UCSD-AML1 (cell line): ENCODE results near the gene TTC28.

ENCODE experiments used
- DNase-seq: peaks from one replicate; lab custom pipeline; 2025; ENCODE audit not compliant: unreplicated experiment; lab: John Stamatoyannopoulos, UW

The TTC28 gene

DNA sequence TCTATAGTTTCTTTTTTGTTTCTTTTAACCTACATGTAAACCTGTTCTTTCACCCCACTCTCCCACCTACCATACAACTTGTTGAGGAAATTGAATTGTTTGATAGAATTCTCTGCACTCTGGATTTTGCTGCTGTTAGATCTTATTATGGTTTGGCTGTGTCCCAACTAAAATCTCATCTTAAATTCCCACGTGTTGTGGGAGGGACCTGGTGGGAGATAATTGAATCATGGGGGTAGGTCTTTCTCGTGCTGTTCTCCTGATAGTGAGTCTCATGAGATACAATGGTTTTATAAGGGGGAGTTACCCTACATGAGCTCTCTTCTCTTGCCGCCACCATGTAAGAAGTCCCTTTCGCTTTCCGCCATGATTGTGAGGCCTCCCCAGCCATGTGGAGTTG, 745.6 kb downstream of the TTC28 start:
- DNase-seq: no peak

DNA sequence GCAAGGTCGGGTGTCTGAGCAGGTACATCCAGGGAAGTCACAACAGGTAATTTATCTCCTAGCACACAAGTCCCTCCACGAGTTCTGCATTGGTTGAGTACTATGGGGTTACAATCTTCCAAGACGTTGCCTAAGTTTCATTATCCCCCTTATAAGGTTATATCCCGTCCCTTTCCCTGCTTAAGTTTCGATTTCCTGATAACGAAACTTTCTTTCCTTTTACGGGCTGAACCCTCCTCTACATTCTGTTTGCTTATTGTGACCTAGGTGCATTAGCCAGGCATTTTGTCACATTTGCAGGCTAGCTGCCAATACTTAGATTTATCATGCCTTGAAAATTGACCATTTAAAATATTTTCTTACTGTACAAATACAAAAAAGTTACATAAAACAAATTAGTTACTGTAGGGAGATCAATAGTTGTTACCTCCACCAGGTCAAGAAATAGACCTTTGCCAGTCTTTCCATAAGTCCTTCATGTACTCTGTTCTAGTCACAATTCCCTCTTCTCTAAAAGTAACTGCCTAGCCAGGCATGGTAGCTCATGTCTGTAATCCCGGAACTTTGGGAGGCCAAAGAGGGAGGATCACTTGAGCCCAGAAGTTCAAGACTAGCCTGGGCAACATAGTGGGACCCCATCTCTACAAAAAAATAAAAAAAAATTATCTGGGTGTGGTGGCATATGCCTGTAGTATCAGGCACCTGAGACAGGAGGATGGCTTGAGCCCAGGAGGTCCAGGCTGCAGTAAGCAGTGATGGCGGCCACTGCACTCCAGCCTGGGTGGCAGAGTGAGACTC, 746.3 kb downstream of the TTC28 start:
- no peak for DNase-seq

DNA sequence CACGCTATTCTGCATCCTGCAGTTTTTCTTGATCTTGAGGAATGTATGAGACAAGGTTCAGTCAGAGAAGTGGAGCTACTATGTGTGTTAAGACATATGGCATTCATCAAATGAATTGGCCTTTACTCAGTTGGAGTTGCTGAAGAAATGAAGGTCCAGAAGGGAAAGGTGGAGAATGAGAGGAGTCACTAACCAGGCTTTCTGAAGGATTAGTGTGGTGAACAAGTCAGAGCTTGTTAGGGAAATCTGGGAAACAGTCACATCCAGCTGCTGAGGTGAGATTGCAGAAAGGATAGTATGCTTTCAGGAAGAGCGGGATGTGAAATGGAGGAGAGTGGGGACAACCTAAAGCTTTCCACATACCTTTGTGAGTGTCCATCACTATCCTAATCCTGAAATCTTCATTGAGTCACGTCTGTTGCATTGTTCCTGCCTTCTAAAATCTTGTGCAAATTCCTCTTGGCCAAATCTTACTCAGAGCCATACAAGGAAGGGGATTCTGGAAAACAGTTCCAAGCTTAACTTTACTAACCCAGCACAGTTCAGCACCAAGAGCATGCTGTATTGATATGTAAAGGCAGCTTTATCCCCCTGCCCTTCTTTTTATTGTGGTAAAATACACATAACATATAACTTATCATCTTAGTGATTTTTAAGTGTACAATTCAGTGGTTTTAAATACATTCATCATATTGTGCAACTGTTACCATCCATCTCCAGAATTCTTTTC, 749.1 kb downstream of the TTC28 start:
- DNase-seq: no peak
